Tibial artery (tissue), 4 donors: ENCODE results near the gene ZNF214.

Source experiments
- DNase-seq, 2 donors: peaks; one replicate each; pipeline ENCODE4 v3.0.0-alpha.2; 2019
- H3K27ac ChIP-seq, 2 donors: fragments of 200-600 bp; sonication (generic) in 1 of 2; 1 replicate in 1 of 2; 2 replicates in 1 of 2; pipeline ENCODE4 v1.5.1; 2018 to 2019; ENCODE audit warnings: mild to moderate bottlenecking in 1 of 2
- H3K27me3 ChIP-seq, 2 donors: fragments of 200-600 bp; sonication (generic) in 1 of 2; one replicate each; pipeline versions ENCODE4 v1.5.1 to v1.6.0; 2016 to 2019
- H3K36me3 ChIP-seq, 3 donors: fragments of 200-600 bp; sonication (generic) in 2 of 3; one replicate each; pipeline ENCODE4 v1.5.1; 2016 to 2019; ENCODE audit warnings: mild to moderate bottlenecking in 2 of 3
- H3K4me1 ChIP-seq, 4 donors: fragments of 200-600 bp; sonication (generic) in 2 of 4; 1 replicate in 3 of 4; 2 replicates in 1 of 4; pipeline ENCODE4 v1.5.1; 2016 to 2019
- H3K4me3 ChIP-seq, 2 donors: fragments of 200-600 bp; sonication (generic) in 1 of 2; 1 replicate in 1 of 2; 2 replicates in 1 of 2; pipeline ENCODE4 v1.5.1; 2018 to 2019; ENCODE audit warnings: mild to moderate bottlenecking in 2 of 2
- H3K9me3 ChIP-seq, 3 donors: fragments of 200-600 bp; sonication (generic) in 1 of 3; one replicate each; pipeline ENCODE4 v1.5.1; 2016 to 2019
- CTCF ChIP-seq, 2 experiments: fragments of 200-600 bp in 1 of 2; fragments of 450-650 bp in 1 of 2; IDR thresholded peaks; one replicate each; pipeline ENCODE4 v1.5.1; 2017 to 2019; ENCODE audit warnings: antibody characterized with exemption in 2 of 2, mild to moderate bottlenecking in 1 of 2, moderate library complexity in 1 of 2
- intact Hi-C: fragments of 100-400 bp; cut with DNase I; formaldehyde crosslinking; loops from one replicate; pipeline ENCODE4 v1.15.0; 2023; ENCODE audit warnings: low total_unique reads

Gene ZNF214

GRCh38 chr11:7004482-7004881 is 15.7 kb downstream of the ZNF214 start:
- Histone ChIP-seq H3K36me3 (peaks cover 4 to 22% (median 14%) of the 10 kb centered on the region in 3 donors), H3K27me3 (no peaks in the 10 kb centered on the region), H3K4me1 (no peaks in the 10 kb centered on the region), H3K27ac (no peak overlapping the region), H3K9me3 (no peaks in the 10 kb centered on the region), H3K4me3 (no peak overlapping the region)
- no peak for TF ChIP-seq CTCF (IDR thresholded peaks at IDR 0.05)
- intact Hi-C loops: no loop called here
- peak in 1 of 2 donors; percentile 19 for DNase-seq

GRCh38 chr11:6995703-6996102 is 24.4 kb downstream of the ZNF214 start:
- no peaks in the 10 kb centered on the region for H3K9me3 ChIP-seq
- no peak overlapping the region for H3K4me3 ChIP-seq
- no peak for DNase-seq
- no peak for TF ChIP-seq CTCF (IDR thresholded peaks at IDR 0.05)
- no peaks in the 10 kb centered on the region for H3K27me3 ChIP-seq
- H3K27ac ChIP-seq: no peak overlapping the region
- intact Hi-C loops: no loop called here
- H3K4me1 ChIP-seq: peaks cover 0 to 21% (median 7%) of the 10 kb centered on the region in 4 donors
- peaks cover 4 to 11% (median 5%) of the 10 kb centered on the region in 3 donors for H3K36me3 ChIP-seq

- Histone ChIP-seq H3K27ac (peak overlapping the region; percentile 19 to 23), H3K4me1 (peaks cover 0 to 21% (median 7%) of the 10 kb centered on the region in 4 donors), H3K36me3 (no peaks in the 10 kb centered on the region), H3K4me3 (no peak overlapping the region), H3K27me3 (no peaks in the 10 kb centered on the region), H3K9me3 (no peaks in the 10 kb centered on the region)
- intact Hi-C loops: no loop called here
- no peak for TF ChIP-seq CTCF (IDR thresholded peaks at IDR 0.05)
- no peak for DNase-seq
These were observed 27.4 kb downstream of the ZNF214 start for GRCh38 chr11:6992457-6993417.

GRCh38 chr11:6992026-6992425 is 28.1 kb downstream of the ZNF214 start:
- TF ChIP-seq CTCF (IDR thresholded peaks at IDR 0.05): no peak
- intact Hi-C loops: no loop called here

GRCh38 chr11:6991227-6991626 is 28.9 kb downstream of the ZNF214 start:
- Histone ChIP-seq H3K4me3 (no peak overlapping the region), H3K36me3 (no peaks in the 10 kb centered on the region), H3K27ac (peak overlapping the region in 1 of 2 donors; percentile 19), H3K4me1 (peaks cover 0 to 21% (median 7%) of the 10 kb centered on the region in 4 donors), H3K27me3 (no peaks in the 10 kb centered on the region), H3K9me3 (peaks cover 0 to 2% (median 0%) of the 10 kb centered on the region in 3 donors)
- DNase-seq: no peak
- intact Hi-C loops: no loop called here
- no peak for TF ChIP-seq CTCF (IDR thresholded peaks at IDR 0.05)

More at GRCh38 chr11:6992026-6992425, 28.1 kb downstream of the ZNF214 start:
- no peaks in the 10 kb centered on the region for H3K36me3 ChIP-seq
- peak overlapping the region; percentile 19 to 23 for H3K27ac ChIP-seq
- DNase-seq: no peak
- H3K9me3 ChIP-seq: no peaks in the 10 kb centered on the region
- H3K4me3 ChIP-seq: no peak overlapping the region
- peaks cover 0 to 21% (median 7%) of the 10 kb centered on the region in 4 donors for H3K4me1 ChIP-seq
- no peaks in the 10 kb centered on the region for H3K27me3 ChIP-seq
